Smooth muscle cell (in vitro differentiated cells): ENCODE data around the gene ABCC5. TPM values are rescaled to one million over a fixed set of nuclear protein-coding genes. Genes with fewer than 3 reads are reported as not detected.

Source experiments
- DNase-seq: peaks from one replicate; lab custom pipeline; 2025; ENCODE audit not compliant: unreplicated experiment; lab: John Stamatoyannopoulos, UW
- H2AFZ ChIP-seq: fragments of 200-600 bp; sonication (generic); 2 replicates; pipeline ENCODE4 v1.6.0; 2016; ENCODE audit warnings: antibody characterized with exemption, low read depth, mild to moderate bottlenecking
- H3F3A ChIP-seq: fragments of 200-600 bp; sonication (generic); 2 replicates; pipeline ENCODE4 v1.6.0; 2017; ENCODE audit warnings: antibody characterized with exemption, low read depth
- H3K27ac ChIP-seq: fragments of 200-600 bp; sonication (generic); 2 replicates; pipeline ENCODE4 v1.5.1; 2016; ENCODE audit warnings: low read depth, mild to moderate bottlenecking
- H3K27me3 ChIP-seq: fragments of 200-600 bp; sonication (generic); 2 replicates; pipeline ENCODE4 v1.6.1; 2016; ENCODE audit warnings: low read depth, mild to moderate bottlenecking
- H3K36me3 ChIP-seq: fragments of 200-600 bp; sonication (generic); 2 replicates; pipeline ENCODE4 v1.5.1; 2016; ENCODE audit warnings: low read depth
- H3K4me1 ChIP-seq: fragments of 200-600 bp; sonication (generic); 2 replicates; pipeline ENCODE4 v1.5.1; 2016; ENCODE audit warnings: low read depth
- H3K4me2 ChIP-seq: fragments of 200-600 bp; sonication (generic); 2 replicates; pipeline ENCODE4 v1.6.0; 2016; ENCODE audit warnings: mild to moderate bottlenecking
- H3K4me3 ChIP-seq: fragments of 200-600 bp; sonication (generic); 2 replicates; pipeline ENCODE4 v1.5.1; 2016; ENCODE audit warnings: mild to moderate bottlenecking
- H3K79me2 ChIP-seq: fragments of 200-600 bp; sonication (generic); 2 replicates; pipeline ENCODE4 v1.6.0; 2016; ENCODE audit warnings: low read depth, mild to moderate bottlenecking
- H3K9ac ChIP-seq: fragments of 200-600 bp; sonication (generic); 2 replicates; pipeline ENCODE4 v1.6.0; 2016; ENCODE audit warnings: low read depth
- H3K9me3 ChIP-seq: fragments of 200-600 bp; sonication (generic); replicated peaks from 2 replicates; pipeline ENCODE4 v1.5.1; 2016; ENCODE audit warnings: low read depth
- H4K20me1 ChIP-seq: fragments of 200-600 bp; sonication (generic); 2 replicates; pipeline ENCODE4 v1.6.0; 2016; ENCODE audit warnings: low read depth
- WGBS: methylation state at CpG from one replicate; pipeline ENCODE4 v1.1.7; 2016; ENCODE audit warnings: low lambda C conversion rate; 5-methylcytosine and 5-hydroxymethylcytosine counted together
- polyA plus RNA-seq: library from polyadenylated mRNA; unstranded; fragments of >200 nt; fragmentation: Nextera tagmentation; extraction: Ambion mirVana; gene quantifications from 2 replicates; pipeline ENCODE4 v1.2.1, GENCODE V29; 2016
- total RNA-seq: library from RNA; depleted of rRNA; stranded (reverse); fragments of >200 nt; gene quantifications from 2 replicates; pipeline ENCODE4 v1.2.3, GENCODE V29; 2014
- TF ChIP-seq, protein P1 (sequence below): fragments of 200-600 bp; sonication (generic); IDR thresholded peaks from 2 replicates; pipeline ENCODE4 v1.5.1; 2017; ENCODE audit warnings: borderline replicate concordance, mild to moderate bottlenecking, antibody characterized with exemption; ENCODE audit not compliant: insufficient read depth, poor library complexity, severe bottlenecking

ABCC5 gene
- total and polyA plus RNA-seq, 2 experiments from 2014 or later, result 18.2 to 20.0 TPM

DNA sequence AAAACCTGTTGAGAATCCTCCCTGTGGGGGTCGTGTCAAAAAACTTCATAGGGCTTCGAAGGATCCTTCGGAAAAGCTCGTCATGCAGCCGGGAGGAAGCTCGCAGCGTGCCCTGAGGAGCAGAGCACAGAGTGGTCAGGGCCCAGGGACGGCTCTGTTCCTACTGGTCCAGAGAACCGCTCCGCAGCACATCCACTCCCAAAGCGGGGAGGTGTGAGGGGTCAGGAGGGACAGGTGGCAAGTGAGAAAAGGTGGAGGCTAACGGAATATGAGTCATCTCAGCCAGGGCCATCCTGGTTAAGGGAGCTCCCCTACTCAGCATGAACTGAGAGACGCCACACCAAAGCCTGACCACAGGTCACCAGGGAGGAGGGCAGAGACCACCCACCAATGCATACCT, 66.2 kb downstream of the ABCC5 start:
- no peak overlapping the region for H3K4me2 ChIP-seq
- no peak for DNase-seq
- H3K27ac ChIP-seq, result no peak overlapping the region
- H4K20me1 ChIP-seq, result no peaks in the 10 kb centered on the region
- H3K4me1 ChIP-seq, result no peaks in the 10 kb centered on the region
- 92% methylated on average over 13 of the region's 13 CpGs for WGBS
- H3K27me3 ChIP-seq, result no peaks in the 10 kb centered on the region
- TF ChIP-seq, protein P1, sequence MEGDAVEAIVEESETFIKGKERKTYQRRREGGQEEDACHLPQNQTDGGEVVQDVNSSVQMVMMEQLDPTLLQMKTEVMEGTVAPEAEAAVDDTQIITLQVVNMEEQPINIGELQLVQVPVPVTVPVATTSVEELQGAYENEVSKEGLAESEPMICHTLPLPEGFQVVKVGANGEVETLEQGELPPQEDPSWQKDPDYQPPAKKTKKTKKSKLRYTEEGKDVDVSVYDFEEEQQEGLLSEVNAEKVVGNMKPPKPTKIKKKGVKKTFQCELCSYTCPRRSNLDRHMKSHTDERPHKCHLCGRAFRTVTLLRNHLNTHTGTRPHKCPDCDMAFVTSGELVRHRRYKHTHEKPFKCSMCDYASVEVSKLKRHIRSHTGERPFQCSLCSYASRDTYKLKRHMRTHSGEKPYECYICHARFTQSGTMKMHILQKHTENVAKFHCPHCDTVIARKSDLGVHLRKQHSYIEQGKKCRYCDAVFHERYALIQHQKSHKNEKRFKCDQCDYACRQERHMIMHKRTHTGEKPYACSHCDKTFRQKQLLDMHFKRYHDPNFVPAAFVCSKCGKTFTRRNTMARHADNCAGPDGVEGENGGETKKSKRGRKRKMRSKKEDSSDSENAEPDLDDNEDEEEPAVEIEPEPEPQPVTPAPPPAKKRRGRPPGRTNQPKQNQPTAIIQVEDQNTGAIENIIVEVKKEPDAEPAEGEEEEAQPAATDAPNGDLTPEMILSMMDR, result no peak
- no peak overlapping the region for H3K4me3 ChIP-seq
- H2AFZ ChIP-seq, result no peak overlapping the region
- no peaks in the 10 kb centered on the region for H3K79me2 ChIP-seq
- H3F3A ChIP-seq, result no peaks in the 10 kb centered on the region
- H3K9ac ChIP-seq, result no peak overlapping the region
- peaks cover 6% of the 10 kb centered on the region for H3K36me3 ChIP-seq
- no peaks in the 10 kb centered on the region for H3K9me3 ChIP-seq

DNA sequence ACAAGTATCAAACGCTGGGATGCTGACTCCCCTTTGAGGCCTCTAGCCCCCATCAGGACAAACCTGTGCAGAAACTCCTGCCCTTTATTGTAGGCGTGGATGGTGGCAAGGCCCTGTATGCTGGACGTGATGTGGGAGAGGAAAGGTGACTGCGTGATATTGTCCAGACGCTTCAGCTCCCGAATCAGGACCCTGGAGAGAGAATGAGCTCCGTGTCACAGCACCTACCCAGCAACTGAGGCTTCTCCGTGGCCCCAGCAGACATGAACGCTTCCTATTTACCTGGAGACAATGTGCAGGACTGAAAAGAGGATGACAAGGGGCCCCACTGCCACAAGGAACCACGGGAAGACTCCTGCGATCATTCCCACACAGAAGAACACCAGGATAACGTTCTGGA, 68.0 kb downstream of the ABCC5 start:
- H3K79me2 ChIP-seq, result no peaks in the 10 kb centered on the region
- no peak overlapping the region for H2AFZ ChIP-seq
- WGBS, result 91% methylated on average over 12 of the region's 12 CpGs
- no peak overlapping the region for H3K4me3 ChIP-seq
- no peak overlapping the region for H3K27ac ChIP-seq
- peaks cover 10% of the 10 kb centered on the region for H3K36me3 ChIP-seq
- H3K4me1 ChIP-seq, result no peaks in the 10 kb centered on the region
- no peaks in the 10 kb centered on the region for H3K27me3 ChIP-seq
- no peak for DNase-seq
- TF ChIP-seq, protein P1, result no peak
- H4K20me1 ChIP-seq, result no peaks in the 10 kb centered on the region
- no peaks in the 10 kb centered on the region for H3K9me3 ChIP-seq
- H3F3A ChIP-seq, result no peaks in the 10 kb centered on the region
- no peak overlapping the region for H3K4me2 ChIP-seq
- no peak overlapping the region for H3K9ac ChIP-seq

DNA sequence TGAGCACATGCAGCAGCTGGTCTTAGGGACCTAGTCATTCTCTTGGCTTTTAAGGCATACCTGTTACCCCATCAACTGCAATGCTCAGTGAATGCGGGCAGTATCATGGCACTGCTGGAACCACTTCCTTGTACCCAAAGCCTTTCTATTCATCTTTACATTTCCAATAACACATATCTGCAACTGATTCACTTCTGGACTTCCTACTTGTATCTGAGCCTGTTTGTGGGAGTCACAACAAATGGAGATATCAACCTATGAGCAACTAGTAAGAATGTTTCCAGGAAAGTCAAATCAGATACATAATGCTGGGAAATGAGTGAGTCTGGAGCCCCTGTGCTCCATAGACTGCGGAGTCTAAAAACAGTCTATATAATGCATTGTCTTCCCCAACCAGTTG, 71.6 kb downstream of the ABCC5 start:
- DNase-seq, result no peak
- peaks cover 10% of the 10 kb centered on the region for H3K36me3 ChIP-seq
- 96% methylated on average over 2 of the region's 2 CpGs for WGBS

DNA sequence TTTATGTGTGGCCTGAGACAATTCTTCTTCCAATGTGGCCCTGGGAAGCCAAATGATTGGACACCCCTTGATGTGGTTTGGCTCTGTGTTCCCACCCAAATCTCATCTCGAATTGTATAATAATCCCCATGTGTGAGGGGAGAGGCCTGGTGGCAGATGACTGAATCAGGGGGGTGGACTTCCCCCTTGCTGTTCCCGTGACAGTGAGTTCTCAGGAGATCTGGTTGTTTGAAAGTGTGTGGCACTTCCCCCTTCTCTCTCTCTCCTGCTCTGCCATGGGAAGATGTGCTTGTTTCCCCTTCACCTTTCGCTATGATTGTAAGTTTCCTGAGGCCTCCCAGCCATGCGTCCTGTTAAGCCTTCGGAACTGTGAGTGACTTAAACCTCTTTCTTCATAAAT, 72.9 kb downstream of the ABCC5 start:
- WGBS, result 90% methylated on average over 5 of the region's 5 CpGs
- TF ChIP-seq, protein P1, result no peak
- DNase-seq, result no peak
- Histone ChIP-seq H3K79me2 (no peaks in the 10 kb centered on the region), H3K4me3 (no peak overlapping the region), H3K27me3 (no peaks in the 10 kb centered on the region), H4K20me1 (no peaks in the 10 kb centered on the region), H3K36me3 (peaks cover 4% of the 10 kb centered on the region), H3K9me3 (no peaks in the 10 kb centered on the region), H3F3A (no peaks in the 10 kb centered on the region), H3K27ac (no peak overlapping the region), H3K4me2 (no peak overlapping the region), H2AFZ (no peak overlapping the region), H3K9ac (no peak overlapping the region), H3K4me1 (no peaks in the 10 kb centered on the region)

More for the DNA sequence above, 71.6 kb downstream of the ABCC5 start:
- Histone ChIP-seq H3K79me2 (no peaks in the 10 kb centered on the region), H3K4me2 (no peak overlapping the region), H3K27ac (no peak overlapping the region), H3K27me3 (no peaks in the 10 kb centered on the region), H4K20me1 (no peaks in the 10 kb centered on the region), H3K9me3 (no peaks in the 10 kb centered on the region), H3K4me1 (no peaks in the 10 kb centered on the region), H3K4me3 (no peak overlapping the region), H2AFZ (no peak overlapping the region), H3K9ac (no peak overlapping the region), H3F3A (no peaks in the 10 kb centered on the region)
- TF ChIP-seq, protein P1, result no peak
